Muscle layer of colon (tissue), 2 donors: ENCODE measurements around the gene CD3E.

Source experiments
- H3K27ac ChIP-seq: one replicate; pipeline ENCODE4 v1.7.0; 2013; ENCODE audit warnings: low read depth, mild to moderate bottlenecking, low read length, moderate library complexity
- H3K27me3 ChIP-seq, 2 donors: one replicate each; pipeline ENCODE4 v1.7.0; 2013; ENCODE audit warnings: low read length in 2 of 2, mild to moderate bottlenecking in 2 of 2; ENCODE audit not compliant: insufficient read depth in 2 of 2, control insufficient read depth in 1 of 2
- H3K36me3 ChIP-seq: one replicate; pipeline ENCODE4 v1.7.0; 2013; ENCODE audit warnings: mild to moderate bottlenecking, low read length; ENCODE audit not compliant: insufficient read depth
- H3K4me1 ChIP-seq: one replicate; pipeline ENCODE4 v1.7.0; 2013; ENCODE audit warnings: mild to moderate bottlenecking, low read length; ENCODE audit not compliant: insufficient read depth
- H3K4me3 ChIP-seq, 2 donors: one replicate each; pipeline ENCODE4 v1.7.0; 2013; ENCODE audit warnings: low read length in 2 of 2, low read depth in 1 of 2, mild to moderate bottlenecking in 1 of 2, moderate library complexity in 1 of 2
- H3K9ac ChIP-seq: one replicate; pipeline ENCODE4 v1.7.0; 2013; ENCODE audit warnings: low read length
- H3K9me3 ChIP-seq: one replicate; pipeline ENCODE4 v1.7.0; 2013; ENCODE audit warnings: mild to moderate bottlenecking, low read length
- donor health status: abdominal sarcoma.
- donor health status: Adenocarcinoma of cecum.

CD3E gene

DNA sequence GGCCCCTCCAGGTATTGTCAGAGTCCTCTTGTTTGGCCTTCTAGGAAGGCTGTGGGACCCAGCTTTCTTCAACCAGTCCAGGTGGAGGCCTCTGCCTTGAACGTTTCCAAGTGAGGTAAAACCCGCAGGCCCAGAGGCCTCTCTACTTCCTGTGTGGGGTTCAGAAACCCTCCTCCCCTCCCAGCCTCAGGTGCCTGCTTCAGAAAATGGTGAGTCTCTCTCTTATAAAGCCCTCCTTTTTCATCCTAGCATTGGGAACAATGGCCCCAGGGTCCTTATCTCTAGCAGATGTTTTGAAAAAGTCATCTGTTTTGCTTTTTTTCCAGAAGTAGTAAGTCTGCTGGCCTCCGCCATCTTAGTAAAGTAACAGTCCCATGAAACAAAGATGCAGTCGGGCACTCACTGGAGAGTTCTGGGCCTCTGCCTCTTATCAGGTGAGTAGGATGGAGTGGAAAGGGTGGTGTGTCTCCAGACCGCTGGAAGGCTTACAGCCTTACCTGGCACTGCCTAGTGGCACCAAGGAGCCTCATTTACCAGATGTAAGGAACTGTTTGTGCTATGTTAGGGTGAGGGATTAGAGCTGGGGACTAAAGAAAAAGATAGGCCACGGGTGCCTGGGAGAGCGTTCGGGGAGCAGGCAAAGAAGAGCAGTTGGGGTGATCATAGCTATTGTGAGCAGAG lies at the start of gene CD3E:
Gene CD3E, plus strand, starts transcription at position 163 of the 681 bp plus-strand sequence. Its CDS starts 223 bp downstream, at position 386.
- Histone ChIP-seq H3K9me3 (no peaks in the 10 kb centered on the region), H3K27me3 (peaks cover 0 to 12% of the 10 kb centered on the region in 2 donors), H3K4me1 (no peaks in the 10 kb centered on the region), H3K4me3 (no peak within 1 kb of the TSS), H3K9ac (no peak within 1 kb of the TSS), H3K36me3 (no peaks in the 10 kb centered on the region), H3K27ac (no peak within 1 kb of the TSS)

DNA sequence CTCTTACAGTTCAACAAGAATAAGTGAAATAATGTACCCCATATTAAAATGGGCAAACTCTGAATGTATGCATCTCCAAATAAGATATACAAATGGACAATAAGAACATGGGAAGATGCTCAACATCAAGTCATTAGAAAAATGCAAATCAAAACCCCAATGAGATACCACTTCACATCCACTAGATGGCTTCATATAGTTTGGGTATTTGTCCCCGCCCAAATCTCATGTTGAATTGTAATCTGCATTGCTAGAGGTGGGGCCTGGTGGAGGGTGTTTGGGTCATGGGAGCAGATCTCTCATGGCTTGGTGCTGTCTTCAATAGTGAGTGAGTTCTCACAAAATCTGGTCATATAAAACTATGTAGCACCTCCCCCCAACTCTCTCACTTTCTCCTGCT lies 46.1 kb upstream of the CD3E start:
- no peak overlapping the region for H3K9ac ChIP-seq
- no peaks in the 10 kb centered on the region for H3K36me3 ChIP-seq
- no peak overlapping the region for H3K27ac ChIP-seq
- peaks cover 8 to 18% of the 10 kb centered on the region in 2 donors for H3K27me3 ChIP-seq
- H3K4me1 ChIP-seq, result no peaks in the 10 kb centered on the region
- H3K9me3 ChIP-seq, result no peaks in the 10 kb centered on the region
- no peak overlapping the region for H3K4me3 ChIP-seq

DNA sequence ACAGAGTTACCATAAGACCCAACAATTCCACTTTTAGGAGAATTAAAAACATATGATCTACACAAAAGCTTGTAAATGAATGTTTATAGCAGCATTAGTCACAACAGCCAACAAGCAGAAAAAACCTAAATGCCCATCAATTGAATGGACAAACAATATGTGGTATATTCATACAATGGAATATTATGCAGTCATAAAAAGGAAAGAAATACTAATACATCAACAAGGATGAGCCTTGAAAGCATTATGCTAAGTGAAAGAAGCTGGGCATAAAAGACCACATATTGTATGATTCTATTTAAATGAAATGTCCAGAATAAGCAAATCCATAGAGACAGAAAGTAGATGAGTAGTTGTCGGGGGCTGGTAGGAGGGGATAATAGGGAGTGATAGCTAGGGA lies 45.4 kb upstream of the CD3E start:
- H3K4me3 ChIP-seq, result no peak overlapping the region
- peaks cover 15 to 18% of the 10 kb centered on the region in 2 donors for H3K27me3 ChIP-seq
- H3K9me3 ChIP-seq, result no peaks in the 10 kb centered on the region
- no peak overlapping the region for H3K9ac ChIP-seq
- no peak overlapping the region for H3K27ac ChIP-seq
- H3K36me3 ChIP-seq, result no peaks in the 10 kb centered on the region
- no peaks in the 10 kb centered on the region for H3K4me1 ChIP-seq

DNA sequence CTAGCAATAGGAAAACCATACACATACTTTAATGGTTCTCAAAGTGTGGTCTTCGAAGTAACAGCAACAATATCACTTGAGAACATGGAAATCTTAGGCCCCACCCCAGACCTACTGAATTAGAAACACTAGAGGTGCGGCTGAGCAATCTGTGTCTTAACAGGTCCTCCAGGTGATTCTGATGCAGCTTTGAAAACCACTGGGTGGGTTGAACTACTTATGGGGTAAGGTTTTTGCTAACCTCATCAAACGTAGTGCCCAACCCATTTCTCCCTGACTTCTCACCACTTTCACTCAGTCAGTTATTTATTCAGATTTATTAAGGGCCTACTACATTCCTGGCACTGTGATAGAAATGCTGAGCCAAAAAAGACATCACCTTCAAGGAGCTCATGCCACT lies 44.2 kb upstream of the CD3E start:
- H3K4me1 ChIP-seq, result no peaks in the 10 kb centered on the region
- H3K9ac ChIP-seq, result no peak overlapping the region
- H3K27me3 ChIP-seq, result peaks cover 18 to 22% of the 10 kb centered on the region in 2 donors
- H3K4me3 ChIP-seq, result no peak overlapping the region
- no peak overlapping the region for H3K27ac ChIP-seq
- H3K9me3 ChIP-seq, result no peaks in the 10 kb centered on the region
- no peaks in the 10 kb centered on the region for H3K36me3 ChIP-seq

DNA sequence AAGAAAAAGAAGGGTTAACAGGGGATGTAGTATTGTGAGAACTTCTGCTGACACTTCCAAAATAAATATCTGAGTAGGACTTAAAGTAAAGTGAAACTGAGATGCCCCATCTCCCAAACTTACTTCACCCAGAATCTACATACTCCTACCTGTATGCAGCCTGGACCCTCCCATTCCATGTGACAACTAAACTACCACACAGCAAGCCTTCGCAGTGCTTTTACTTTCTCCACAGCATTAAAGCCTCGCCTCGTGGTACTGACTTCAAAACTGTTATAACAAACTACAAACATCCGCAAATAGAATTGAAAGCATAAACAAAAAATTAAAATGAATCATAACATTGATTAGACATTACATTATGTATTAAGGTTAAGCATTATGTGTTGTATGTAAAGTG lies 41.4 kb upstream of the CD3E start:
- no peak overlapping the region for H3K4me3 ChIP-seq
- no peaks in the 10 kb centered on the region for H3K36me3 ChIP-seq
- no peak overlapping the region for H3K9ac ChIP-seq
- H3K9me3 ChIP-seq, result no peaks in the 10 kb centered on the region
- H3K4me1 ChIP-seq, result no peaks in the 10 kb centered on the region
- H3K27me3 ChIP-seq, result peaks cover 22 to 26% of the 10 kb centered on the region in 2 donors
- no peak overlapping the region for H3K27ac ChIP-seq

DNA sequence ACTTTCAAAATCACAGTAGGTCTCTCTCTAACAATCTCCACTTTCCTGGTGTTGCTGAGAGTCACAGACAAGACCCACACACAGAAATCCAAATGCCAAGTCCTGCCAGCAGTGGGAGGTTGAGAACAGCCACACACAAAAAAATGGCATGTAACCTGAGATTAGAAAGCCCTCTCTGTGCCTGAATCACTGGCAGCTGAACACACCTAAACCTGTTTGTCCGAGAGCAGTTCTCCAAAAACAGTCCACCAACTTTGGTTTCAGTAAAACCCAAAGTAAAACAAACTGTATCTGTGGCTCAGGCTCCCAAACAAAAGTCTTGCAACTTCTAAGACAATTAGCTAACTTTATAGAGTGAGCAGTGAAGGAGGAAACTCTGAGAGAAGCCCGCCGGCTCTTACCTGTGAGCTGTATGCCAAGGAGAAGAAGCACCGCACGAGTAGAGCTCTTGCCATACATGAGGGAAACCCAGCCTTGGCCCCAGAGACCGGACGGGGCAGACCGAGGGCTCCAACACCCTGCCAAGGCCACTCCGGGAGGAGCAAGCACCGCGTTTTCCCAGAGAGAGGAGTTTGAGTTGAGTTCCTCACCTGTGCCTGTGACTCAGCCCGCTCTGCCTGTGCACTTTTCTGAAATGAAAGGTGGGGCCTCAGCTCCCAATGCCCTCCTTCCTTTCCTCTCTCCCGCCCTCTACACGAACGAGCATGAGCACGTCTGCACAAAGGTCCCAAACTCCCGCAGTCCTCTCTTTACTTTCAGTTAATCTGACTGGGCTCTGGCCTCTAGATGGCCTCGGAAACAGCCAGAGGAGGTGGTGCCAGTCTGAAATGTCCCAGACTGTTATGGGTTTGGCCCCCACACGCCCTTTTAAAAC lies 40.6 kb upstream of the CD3E start, which contains the start of gene MPZL2:
Gene MPZL2, minus strand, starts transcription at position 603 of the 874 bp plus-strand sequence. Its CDS starts 144 bp downstream, at position 459.
- Histone ChIP-seq H3K36me3 (no peaks in the 10 kb centered on the region), H3K9me3 (no peaks in the 10 kb centered on the region), H3K27ac (no peak within 1 kb of the TSS), H3K4me3 (peak within 1 kb of the TSS in 1 of 2 donors; percentile 25), H3K27me3 (peaks cover 22 to 26% of the 10 kb centered on the region in 2 donors), H3K4me1 (no peaks in the 10 kb centered on the region), H3K9ac (no peak within 1 kb of the TSS)

DNA sequence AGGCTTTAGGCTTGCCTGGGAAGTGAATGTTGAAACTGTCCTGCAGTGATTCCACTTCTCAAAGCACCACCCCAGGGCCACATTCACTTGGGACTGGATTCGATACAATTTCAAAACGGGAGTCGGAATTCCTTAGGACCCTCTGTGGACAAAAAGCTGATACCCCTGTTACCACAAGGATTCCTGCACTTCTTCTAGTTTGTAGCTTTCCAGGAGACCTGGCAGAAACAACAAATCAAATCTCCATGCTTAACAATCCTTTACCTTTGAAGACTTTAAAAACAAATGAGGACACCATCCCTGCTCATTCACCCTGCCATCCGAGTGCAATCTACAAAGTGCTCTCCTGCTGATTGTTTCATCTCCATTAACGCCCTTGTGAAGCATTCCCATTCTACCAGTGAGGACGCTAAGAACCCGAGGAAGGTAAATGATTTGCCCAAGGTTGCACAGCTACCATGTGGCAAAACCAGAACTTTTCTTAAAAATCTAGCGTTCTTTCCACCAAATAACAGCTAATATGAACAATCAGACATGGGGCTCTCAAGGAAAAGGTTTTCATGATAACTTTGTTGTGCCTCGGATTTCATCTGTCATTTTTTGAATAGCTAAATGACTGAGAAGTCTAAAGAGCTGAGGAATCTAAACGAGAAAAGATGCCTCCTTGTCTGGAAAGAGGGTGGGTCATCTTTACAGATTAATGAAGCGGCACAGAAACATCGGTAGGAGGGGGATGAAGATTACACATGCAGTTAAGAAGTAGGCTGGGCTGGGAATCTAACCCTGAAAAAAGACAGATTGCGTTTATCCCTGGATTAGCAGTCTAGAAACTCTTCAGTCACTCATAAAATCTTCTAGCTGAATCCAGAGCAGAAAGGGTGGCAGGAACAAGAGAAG lies 39.7 kb upstream of the CD3E start:
- Histone ChIP-seq H3K9me3 (no peaks in the 10 kb centered on the region), H3K4me1 (no peaks in the 10 kb centered on the region), H3K9ac (no peak overlapping the region), H3K36me3 (no peaks in the 10 kb centered on the region), H3K4me3 (peak overlapping the region in 1 of 2 donors; percentile 25), H3K27me3 (peaks cover 22 to 26% of the 10 kb centered on the region in 2 donors), H3K27ac (no peak overlapping the region)

DNA sequence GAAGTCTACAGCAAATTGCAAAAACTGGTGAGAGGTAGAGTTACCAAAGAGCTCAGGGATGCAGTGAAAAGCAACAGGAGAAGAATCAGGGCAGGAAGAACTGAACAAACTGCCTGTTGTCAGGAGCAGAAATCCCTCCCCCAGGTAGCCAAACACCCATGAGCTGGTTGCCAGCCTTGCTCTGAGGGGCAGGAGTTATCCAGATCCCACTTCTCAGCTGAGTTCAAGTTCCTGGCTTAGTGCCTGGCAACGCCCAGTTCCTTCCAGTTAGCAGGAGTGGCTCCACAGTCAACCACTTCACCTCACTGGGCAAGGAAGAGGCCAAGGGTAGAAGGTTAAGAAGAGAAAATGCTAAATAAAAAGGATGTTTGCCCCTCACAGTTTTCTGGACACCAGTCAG lies 38.6 kb upstream of the CD3E start:
- Histone ChIP-seq H3K36me3 (no peaks in the 10 kb centered on the region), H3K4me1 (no peaks in the 10 kb centered on the region), H3K9ac (no peak overlapping the region), H3K27me3 (peaks cover 19 to 22% of the 10 kb centered on the region in 2 donors), H3K4me3 (no peak overlapping the region), H3K9me3 (no peaks in the 10 kb centered on the region), H3K27ac (no peak overlapping the region)

DNA sequence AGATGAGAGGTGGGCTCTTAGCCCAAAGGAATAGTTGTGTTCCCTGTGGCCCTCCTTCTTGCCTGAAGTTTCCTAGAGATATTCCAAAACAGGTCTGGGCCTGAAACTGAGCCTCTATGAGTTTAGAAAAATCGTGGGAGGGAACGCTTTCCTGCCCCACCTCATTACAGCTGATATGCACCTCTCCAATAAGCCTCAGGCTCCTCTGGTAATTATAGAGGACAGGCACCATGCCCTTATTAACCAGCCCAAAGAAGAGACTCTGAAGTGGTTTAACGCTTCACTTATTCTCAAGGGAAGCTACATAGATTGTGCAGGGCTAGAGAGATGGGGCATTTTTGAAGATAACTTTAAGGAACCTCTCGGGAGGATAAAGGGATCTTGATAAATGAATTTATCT lies 37.0 kb upstream of the CD3E start:
- H3K9me3 ChIP-seq, result no peaks in the 10 kb centered on the region
- H3K4me1 ChIP-seq, result no peaks in the 10 kb centered on the region
- H3K27ac ChIP-seq, result no peak overlapping the region
- no peak overlapping the region for H3K4me3 ChIP-seq
- H3K9ac ChIP-seq, result no peak overlapping the region
- peaks cover 12 to 17% of the 10 kb centered on the region in 2 donors for H3K27me3 ChIP-seq
- no peaks in the 10 kb centered on the region for H3K36me3 ChIP-seq

DNA sequence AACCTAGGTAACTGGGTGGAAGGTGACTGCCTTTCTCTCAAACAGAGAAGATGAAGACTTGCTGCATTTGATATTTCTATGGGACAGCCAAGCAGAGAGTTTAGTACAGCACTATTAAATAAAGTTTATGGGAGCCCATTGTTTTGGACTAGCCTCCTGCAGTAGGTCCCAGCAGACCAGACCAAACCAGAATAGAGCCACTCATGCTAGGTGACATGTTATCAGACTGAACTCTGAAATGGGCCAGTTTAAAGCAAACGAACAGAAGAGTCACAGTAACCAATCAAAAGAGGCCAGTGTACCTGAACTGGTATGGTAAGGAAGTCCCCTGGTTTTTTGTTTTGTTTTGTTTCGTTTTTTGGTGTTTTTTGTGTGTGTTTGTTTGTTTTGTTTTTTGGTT lies 32.5 kb upstream of the CD3E start:
- H3K9me3 ChIP-seq, result no peaks in the 10 kb centered on the region
- no peak overlapping the region for H3K27ac ChIP-seq
- no peak overlapping the region for H3K4me3 ChIP-seq
- peaks cover 0 to 11% of the 10 kb centered on the region in 2 donors for H3K27me3 ChIP-seq
- H3K4me1 ChIP-seq, result no peaks in the 10 kb centered on the region
- H3K36me3 ChIP-seq, result no peaks in the 10 kb centered on the region
- no peak overlapping the region for H3K9ac ChIP-seq

DNA sequence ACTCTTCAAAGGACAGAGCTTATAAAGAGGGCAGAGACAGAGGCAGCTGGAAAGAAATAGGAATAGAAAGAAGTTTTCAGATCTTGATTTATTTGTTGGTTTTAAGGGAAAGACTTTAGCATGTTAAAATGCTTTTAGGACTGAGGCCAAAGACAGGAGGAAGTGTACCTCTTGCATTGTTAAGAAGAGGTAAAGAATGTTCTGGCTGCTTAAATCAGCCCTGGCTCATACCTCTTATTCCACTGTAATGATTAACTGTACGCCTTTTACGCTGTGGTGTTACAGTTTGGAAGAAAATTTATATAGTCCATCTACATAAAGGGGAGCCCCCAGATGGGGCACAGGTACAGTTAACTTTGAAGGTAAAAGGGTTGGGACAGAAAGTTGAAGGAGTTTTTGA lies 30.3 kb upstream of the CD3E start:
- H3K9ac ChIP-seq, result no peak overlapping the region
- no peak overlapping the region for H3K27ac ChIP-seq
- no peaks in the 10 kb centered on the region for H3K9me3 ChIP-seq
- no peaks in the 10 kb centered on the region for H3K4me1 ChIP-seq
- peaks cover 0 to 9% of the 10 kb centered on the region in 2 donors for H3K27me3 ChIP-seq
- H3K4me3 ChIP-seq, result no peak overlapping the region
- no peaks in the 10 kb centered on the region for H3K36me3 ChIP-seq
